Placental epithelial cell (primary cell): ENCODE data around the gene REPS2. TPM values are rescaled to one million over a fixed set of nuclear protein-coding genes. Genes with fewer than 3 reads are reported as not detected.

Source experiments
- small RNA-seq: library from RNA; depleted of rRNA; stranded (forward); fragments of <200 nt; gene quantifications from one replicate; pipeline ENCODE3, GENCODE V24; 2012
- total RNA-seq: library from RNA; depleted of rRNA; stranded (reverse); fragments of >200 nt; gene quantifications from 2 replicates; pipeline ENCODE4 v1.2.3, GENCODE V29; 2012

The REPS2 gene
- total RNA-seq, result 13.7 and 24.3 TPM in 2 replicates

DNA sequence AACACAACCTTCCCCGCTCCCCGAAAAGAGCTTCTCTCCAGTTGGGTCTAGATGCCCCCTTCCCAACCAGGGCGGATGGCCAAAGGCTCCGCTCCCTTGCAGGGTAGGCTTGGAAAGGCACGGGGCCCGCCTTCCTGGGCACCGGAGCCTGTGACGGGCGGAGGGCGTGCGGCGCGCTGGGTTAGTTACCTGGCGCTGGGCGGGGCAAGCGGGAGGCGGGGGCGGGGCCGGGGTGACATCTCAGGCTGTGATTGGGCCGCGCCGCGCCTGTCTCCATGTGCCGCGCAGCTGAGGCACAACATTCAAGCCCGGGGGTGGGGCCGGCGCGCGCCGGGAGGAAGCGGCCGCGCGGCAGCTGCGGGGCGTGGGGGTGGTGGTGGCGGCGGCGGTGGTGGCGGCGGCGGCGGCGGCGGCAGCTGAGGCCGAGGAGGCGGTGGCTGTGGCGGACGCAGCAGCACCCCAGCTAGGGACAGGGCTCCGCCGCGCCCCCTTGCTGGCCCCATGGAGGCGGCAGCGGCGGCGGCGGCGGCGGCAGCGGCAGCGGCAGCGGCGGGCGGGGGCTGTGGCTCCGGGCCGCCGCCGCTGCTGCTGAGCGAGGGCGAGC lies at the start of gene REPS2:
REPS2 (plus strand) TSS at position 298 of the 604 bp plus-strand sequence; CDS start at position 502, 204 bp downstream.

Small RNA genes within 50 kb of the gene (small RNA-seq; reads per million reads assigned to genes)
- not detected for gene RF00019
- gene RF00190, result not detected

Other genes with a start within 250 kb of the REPS2 start
- 11.5 and 15.3 TPM in 2 replicates for gene CTPS2, start 234.0 kb upstream of the REPS2 start, total RNA-seq
- 21.6 and 25.6 TPM in 2 replicates for gene SYAP1, start 227.0 kb upstream of the REPS2 start, total RNA-seq
- 4.8 and 5.5 TPM in 2 replicates for gene TXLNG, start 160.2 kb upstream of the REPS2 start, total RNA-seq
- 74.5 and 119 TPM in 2 replicates for gene RBBP7, start 76.3 kb upstream of the REPS2 start, total RNA-seq